GM10266 (cell line): ENCODE data around the gene WASF3.

Source experiments
- DNase-seq: peaks from one replicate; pipeline ENCODE4 v3.0.0; 2012; ENCODE audit errors: extremely low spot score
- TF ChIP-seq, protein P1 (sequence below): IDR thresholded peaks from 2 replicates; pipeline ENCODE4 v1.5.1; 2012; ENCODE audit warnings: mild to moderate bottlenecking, low read depth; ENCODE audit not compliant: control insufficient read depth, insufficient read depth; ENCODE audit errors: missing control alignments

WASF3 gene

DNA sequence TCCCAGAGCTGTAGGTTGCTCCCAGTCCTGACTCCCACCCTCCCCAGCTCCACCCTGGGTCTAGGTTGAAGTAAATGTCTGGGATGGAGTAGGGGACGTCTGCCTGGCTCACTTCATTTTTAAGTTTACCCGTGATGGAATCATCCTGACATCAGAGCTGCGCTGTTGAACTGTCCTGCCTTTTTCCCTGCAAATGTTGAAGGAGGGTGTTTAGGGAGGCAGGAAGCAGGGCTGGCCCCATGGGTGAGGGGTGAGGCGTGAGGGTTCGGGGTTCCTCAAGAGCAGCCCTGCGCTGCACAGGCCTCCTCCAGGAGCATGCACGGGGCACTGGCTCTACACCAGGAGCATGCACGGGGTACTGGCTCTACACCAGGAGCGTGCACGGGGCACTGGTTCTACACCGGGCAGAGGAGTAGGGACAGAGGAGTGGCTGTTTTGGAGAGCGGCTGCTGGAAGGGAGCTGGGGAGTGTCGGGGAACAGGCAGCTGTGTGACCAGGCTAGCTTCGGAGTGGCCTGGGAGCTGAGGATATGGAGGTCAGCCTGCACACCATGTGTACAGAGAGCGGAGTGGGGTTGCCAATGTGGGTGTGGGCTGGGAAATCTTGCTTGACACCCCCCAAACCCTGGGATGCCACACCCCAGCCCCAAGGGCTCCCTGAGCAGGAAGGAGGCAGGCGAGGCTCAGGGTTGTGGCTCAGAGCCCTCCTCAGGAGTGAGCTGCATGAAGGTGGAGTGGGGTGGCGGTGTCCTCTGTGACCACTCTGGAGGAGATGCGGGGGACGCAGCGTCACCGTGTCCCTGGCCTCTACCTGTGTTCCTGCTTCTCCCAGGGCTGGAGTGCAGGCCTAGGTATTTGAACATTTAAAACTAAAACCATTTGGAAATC lies 139.8 kb downstream of the WASF3 start:
- no peak for DNase-seq
- TF ChIP-seq, protein P1, sequence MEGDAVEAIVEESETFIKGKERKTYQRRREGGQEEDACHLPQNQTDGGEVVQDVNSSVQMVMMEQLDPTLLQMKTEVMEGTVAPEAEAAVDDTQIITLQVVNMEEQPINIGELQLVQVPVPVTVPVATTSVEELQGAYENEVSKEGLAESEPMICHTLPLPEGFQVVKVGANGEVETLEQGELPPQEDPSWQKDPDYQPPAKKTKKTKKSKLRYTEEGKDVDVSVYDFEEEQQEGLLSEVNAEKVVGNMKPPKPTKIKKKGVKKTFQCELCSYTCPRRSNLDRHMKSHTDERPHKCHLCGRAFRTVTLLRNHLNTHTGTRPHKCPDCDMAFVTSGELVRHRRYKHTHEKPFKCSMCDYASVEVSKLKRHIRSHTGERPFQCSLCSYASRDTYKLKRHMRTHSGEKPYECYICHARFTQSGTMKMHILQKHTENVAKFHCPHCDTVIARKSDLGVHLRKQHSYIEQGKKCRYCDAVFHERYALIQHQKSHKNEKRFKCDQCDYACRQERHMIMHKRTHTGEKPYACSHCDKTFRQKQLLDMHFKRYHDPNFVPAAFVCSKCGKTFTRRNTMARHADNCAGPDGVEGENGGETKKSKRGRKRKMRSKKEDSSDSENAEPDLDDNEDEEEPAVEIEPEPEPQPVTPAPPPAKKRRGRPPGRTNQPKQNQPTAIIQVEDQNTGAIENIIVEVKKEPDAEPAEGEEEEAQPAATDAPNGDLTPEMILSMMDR, result no peak

DNA sequence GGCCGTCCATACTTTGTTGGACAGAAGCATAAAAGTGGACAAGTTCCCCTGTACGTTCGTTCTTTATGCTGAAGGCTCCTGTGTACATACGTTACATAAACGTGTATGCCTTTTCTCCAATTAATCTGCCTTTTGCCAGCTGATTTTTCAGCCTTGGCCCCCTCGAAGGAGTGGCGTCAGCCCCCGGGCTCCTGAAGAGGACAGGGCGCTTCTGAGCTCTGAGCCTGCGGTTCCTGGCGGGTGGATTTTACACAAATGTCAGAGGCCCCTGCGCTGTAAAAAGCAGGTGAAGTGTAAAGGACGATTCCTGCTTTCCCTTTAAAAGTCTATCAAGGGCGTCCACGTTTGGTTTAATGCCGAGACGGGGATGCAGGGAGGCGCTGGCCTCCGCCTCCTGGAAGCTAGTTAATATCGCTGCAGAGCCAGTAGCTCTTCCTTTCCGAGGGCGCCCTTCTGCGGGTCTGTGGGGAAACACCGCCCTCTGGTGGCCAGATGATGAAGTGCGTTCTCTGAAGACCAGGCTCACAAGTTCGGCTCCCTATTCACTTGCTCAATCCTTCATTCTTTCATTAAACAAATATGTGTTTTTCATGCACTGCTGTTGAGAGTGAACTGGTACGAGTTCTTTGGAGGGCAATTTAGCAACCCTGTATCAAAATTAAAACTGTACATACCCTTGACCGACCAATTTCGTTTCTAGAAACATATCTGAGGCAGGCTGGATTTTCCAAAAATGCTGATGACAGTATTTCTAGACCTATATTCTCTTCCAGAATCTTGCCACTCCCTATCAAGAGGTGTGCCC lies 141.1 kb downstream of the WASF3 start:
- DNase-seq, result peak; percentile 77
- TF ChIP-seq, protein P1, result peak; percentile 95

DNA sequence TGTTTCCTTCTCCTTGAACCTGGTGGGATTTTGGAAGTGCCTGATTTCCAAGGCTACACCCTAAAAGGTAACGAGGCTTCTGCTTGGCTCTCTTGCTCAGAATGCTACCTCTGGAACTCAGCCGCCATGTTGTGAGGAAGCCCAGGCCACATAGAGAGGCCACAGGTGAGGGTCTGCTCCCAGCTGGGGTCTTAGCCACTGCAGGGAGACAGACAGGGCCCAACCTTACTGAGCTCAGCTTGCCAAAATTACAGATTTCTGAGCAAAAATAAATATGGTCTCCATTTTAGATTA lies 141.7 kb downstream of the WASF3 start:
- TF ChIP-seq, protein P1, result no peak
- DNase-seq, result no peak

DNA sequence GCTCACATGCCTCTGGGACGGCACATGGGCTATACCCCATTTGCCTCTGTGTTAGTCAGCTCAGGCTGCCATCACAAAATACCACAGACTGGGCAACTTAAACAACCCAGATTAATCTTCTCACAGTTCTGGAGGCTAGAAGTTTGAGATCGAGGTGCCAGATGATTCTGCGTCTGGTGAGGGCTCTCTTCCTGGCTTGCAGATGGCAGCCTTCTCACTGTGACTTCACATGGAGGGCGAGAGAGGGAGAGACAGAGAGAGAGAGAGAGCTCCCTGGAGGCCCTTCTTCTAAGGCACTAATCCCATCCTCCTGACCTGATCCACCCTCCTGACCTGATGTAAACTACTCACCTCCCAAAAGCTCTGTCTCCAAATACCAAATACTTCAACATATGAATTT lies 148.1 kb downstream of the WASF3 start:
- no peak for DNase-seq
- TF ChIP-seq, protein P1, result no peak

DNA sequence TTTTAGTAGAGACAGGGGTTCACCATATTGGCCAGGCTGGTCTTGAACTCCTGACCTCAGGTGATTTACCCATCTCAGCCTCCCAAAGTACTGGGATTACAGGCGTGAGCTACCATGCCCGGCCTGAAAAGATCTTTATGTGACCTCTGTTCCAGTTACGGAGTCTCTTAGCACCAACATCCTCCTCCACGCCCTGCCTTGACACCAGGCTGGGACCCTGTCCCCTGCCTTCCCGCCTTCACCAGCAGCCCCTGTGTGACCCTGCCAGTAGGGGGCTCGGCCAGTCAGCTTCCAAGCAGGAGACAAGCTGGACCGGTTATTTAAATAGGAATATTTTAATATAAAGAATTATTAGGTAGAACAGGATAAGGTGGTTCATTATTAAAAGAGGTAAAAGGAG lies 148.9 kb downstream of the WASF3 start:
- DNase-seq, result no peak
- TF ChIP-seq, protein P1, result no peak

DNA sequence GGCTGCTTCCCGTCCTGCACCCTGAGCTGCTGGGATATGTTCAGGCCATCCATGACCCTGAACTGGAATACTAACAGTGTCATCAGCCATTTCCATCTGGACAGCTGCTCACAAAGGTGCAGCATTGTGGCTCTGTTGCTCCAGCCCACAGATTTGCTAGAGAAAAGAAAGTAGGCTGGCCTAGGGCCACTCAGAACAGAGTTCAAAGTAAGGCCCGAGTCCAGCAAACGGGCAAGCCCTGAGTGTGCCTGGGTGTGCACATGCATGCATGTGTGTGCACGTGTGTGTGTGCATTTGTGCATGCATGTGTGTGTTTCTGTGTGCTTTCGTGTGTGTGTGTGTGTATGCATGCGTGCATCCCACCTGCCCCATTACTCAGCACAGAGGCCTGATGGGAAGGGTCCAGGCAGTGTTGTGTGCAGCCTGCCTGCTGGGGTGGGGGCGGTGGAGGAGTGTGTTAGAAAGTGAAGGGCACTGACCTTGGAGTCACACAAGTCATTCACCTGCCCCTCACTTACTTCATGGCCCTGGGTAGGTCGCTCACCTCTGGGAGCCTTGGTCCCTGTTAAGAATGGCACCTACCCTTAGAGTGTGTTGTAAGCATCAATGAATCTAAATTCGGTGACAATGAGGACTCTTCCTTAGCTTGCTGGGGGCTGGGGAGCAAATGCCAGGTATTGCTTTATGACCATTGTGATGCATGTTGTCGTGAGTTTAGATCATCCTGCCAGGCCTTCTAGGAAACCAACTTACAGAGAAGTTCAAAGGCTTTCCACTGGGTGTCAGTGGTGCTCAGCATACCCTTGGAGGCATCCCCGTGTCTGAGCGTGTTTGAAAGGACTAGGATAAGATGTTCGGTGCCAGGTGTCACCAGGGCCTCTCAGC lies 149.9 kb downstream of the WASF3 start:
- peak; percentile 48 for DNase-seq
- TF ChIP-seq, protein P1, result peak; percentile 39
